ENCODE measurements around the gene KCNQ5.

KCNQ5 gene

GRCh38 chr6:72699159-72699558, 77.3 kb downstream of the KCNQ5 start:
- no peak for TF ChIP-seq CTCF (IDR thresholded peaks at IDR 0.05)
- no peak overlapping the region for H3K4me2 ChIP-seq (ENCODE audit: low read length)
- H3K4me3 ChIP-seq (ENCODE audit: low read depth, low read length): no peak overlapping the region
- H3K27me3 ChIP-seq (ENCODE audit: control insufficient read depth, insufficient read depth, low read length): no peaks in the 10 kb centered on the region
- no peaks in the 10 kb centered on the region for H3K36me3 ChIP-seq (ENCODE audit: control insufficient read depth, insufficient read depth, low read length)
- H3K27ac ChIP-seq: no peak overlapping the region
- no peak overlapping the region for H2AFZ ChIP-seq
- no peaks in the 10 kb centered on the region for H3K4me1 ChIP-seq
- H3K9ac ChIP-seq: no peak overlapping the region
- H3K9me3 ChIP-seq (ENCODE audit: control insufficient read depth, low read length): no peaks in the 10 kb centered on the region
- H3K79me2 ChIP-seq: no peaks in the 10 kb centered on the region

GRCh38 chr6:72702421-72702820, 80.6 kb downstream of the KCNQ5 start:
- no peaks in the 10 kb centered on the region for H3K4me1 ChIP-seq
- no peak overlapping the region for H3K9ac ChIP-seq
- H3K4me3 ChIP-seq (ENCODE audit: low read depth, low read length): no peak overlapping the region
- no peaks in the 10 kb centered on the region for H3K27me3 ChIP-seq (ENCODE audit: control insufficient read depth, insufficient read depth, low read length)
- no peak overlapping the region for H3K27ac ChIP-seq
- no peaks in the 10 kb centered on the region for H3K9me3 ChIP-seq (ENCODE audit: control insufficient read depth, low read length)
- no peaks in the 10 kb centered on the region for H3K79me2 ChIP-seq
- H3K4me2 ChIP-seq (ENCODE audit: low read length): no peak overlapping the region
- TF ChIP-seq CTCF (IDR thresholded peaks at IDR 0.05): no peak
- no peak overlapping the region for H2AFZ ChIP-seq
- H3K36me3 ChIP-seq (ENCODE audit: control insufficient read depth, insufficient read depth, low read length): no peaks in the 10 kb centered on the region

GRCh38 chr6:72703093-72703492, 81.2 kb downstream of the KCNQ5 start:
- H3K9me3 ChIP-seq (ENCODE audit: control insufficient read depth, low read length): no peaks in the 10 kb centered on the region
- TF ChIP-seq CTCF (IDR thresholded peaks at IDR 0.05): no peak
- H3K79me2 ChIP-seq: no peaks in the 10 kb centered on the region
- H3K4me3 ChIP-seq (ENCODE audit: low read depth, low read length): no peak overlapping the region
- H3K36me3 ChIP-seq (ENCODE audit: control insufficient read depth, insufficient read depth, low read length): no peaks in the 10 kb centered on the region
- H3K4me2 ChIP-seq (ENCODE audit: low read length): no peak overlapping the region
- no peak overlapping the region for H2AFZ ChIP-seq
- H3K9ac ChIP-seq: no peak overlapping the region
- no peaks in the 10 kb centered on the region for H3K27me3 ChIP-seq (ENCODE audit: control insufficient read depth, insufficient read depth, low read length)
- no peaks in the 10 kb centered on the region for H3K4me1 ChIP-seq
- no peak overlapping the region for H3K27ac ChIP-seq

GRCh38 chr6:72704979-72705378, 83.1 kb downstream of the KCNQ5 start:
- Histone ChIP-seq H3K4me3 (ENCODE audit: low read depth, low read length) (no peak overlapping the region), H3K4me2 (ENCODE audit: low read length) (no peak overlapping the region), H3K9ac (no peak overlapping the region), H3K27ac (no peak overlapping the region), H3K9me3 (ENCODE audit: control insufficient read depth, low read length) (no peaks in the 10 kb centered on the region), H3K4me1 (no peaks in the 10 kb centered on the region), H3K79me2 (no peaks in the 10 kb centered on the region), H2AFZ (no peak overlapping the region), H3K27me3 (ENCODE audit: control insufficient read depth, insufficient read depth, low read length) (no peaks in the 10 kb centered on the region), H3K36me3 (ENCODE audit: control insufficient read depth, insufficient read depth, low read length) (no peaks in the 10 kb centered on the region)
- TF ChIP-seq CTCF (IDR thresholded peaks at IDR 0.05): no peak

GRCh38 chr6:72709431-72709830, 87.6 kb downstream of the KCNQ5 start:
- peaks cover 5% of the 10 kb centered on the region for H3K9me3 ChIP-seq (ENCODE audit: control insufficient read depth, low read length)
- H3K4me3 ChIP-seq (ENCODE audit: low read depth, low read length): no peak overlapping the region
- TF ChIP-seq CTCF (IDR thresholded peaks at IDR 0.05): no peak
- no peak overlapping the region for H3K4me2 ChIP-seq (ENCODE audit: low read length)
- H3K9ac ChIP-seq: no peak overlapping the region
- H3K27ac ChIP-seq: no peak overlapping the region
- no peaks in the 10 kb centered on the region for H3K79me2 ChIP-seq
- H3K4me1 ChIP-seq: no peaks in the 10 kb centered on the region
- H3K36me3 ChIP-seq (ENCODE audit: control insufficient read depth, insufficient read depth, low read length): no peaks in the 10 kb centered on the region
- no peaks in the 10 kb centered on the region for H3K27me3 ChIP-seq (ENCODE audit: control insufficient read depth, insufficient read depth, low read length)
- H2AFZ ChIP-seq: no peak overlapping the region

All from parathyroid adenoma (tissue), 2 donors.